ENCODE data around the gene DCLK3. TPM values are rescaled to one million over a fixed set of nuclear protein-coding genes. Genes with fewer than 3 reads are reported as not detected.

The DCLK3 gene
- total and polyA plus RNA-seq, 2 donors (not counting 1 experiment from before 2014, with no cell fraction given), result not detected

- TF ChIP-seq EZH2 (IDR thresholded peaks at IDR 0.05; ENCODE audit: low read length, missing control alignments), result no peak
- TF ChIP-seq CTCF (conservative IDR thresholded peaks at IDR 0.05 in 1 of 2, IDR thresholded peaks at IDR 0.05 in 1 of 2; ENCODE audit: low read depth in 1 of 2, low read length in 2 of 2), result no peak
These were observed 75.5 kb downstream of the DCLK3 start for GRCh38 chr3:36688815-36689214.

GRCh38 chr3:36686516-36686915 is 77.8 kb downstream of the DCLK3 start:
- H4K20me1 ChIP-seq (ENCODE audit: control insufficient read depth, extremely low read depth, insufficient read depth, low read length), result no peaks in the 10 kb centered on the region
- H3K36me3 ChIP-seq (ENCODE audit: control insufficient read depth, insufficient read depth, low read length), result no peaks in the 10 kb centered on the region
- H3K4me2 ChIP-seq (ENCODE audit: extremely low read depth, insufficient read depth, low read length), result no peak overlapping the region
- H3K27ac ChIP-seq (ENCODE audit: insufficient read depth, low read length), result no peak overlapping the region
- DNase-seq (ENCODE audit: low read depth in 2 of 2), result no peak
- no peaks in the 10 kb centered on the region for H3K79me2 ChIP-seq (ENCODE audit: control insufficient read depth, insufficient read depth, low read length)
- no peak overlapping the region for H3K9ac ChIP-seq (ENCODE audit: insufficient read depth, low read length)
- no peaks in the 10 kb centered on the region for H3K27me3 ChIP-seq (ENCODE audit: control insufficient read depth, insufficient read depth, low read length)
- H3K4me1 ChIP-seq (ENCODE audit: control insufficient read depth, extremely low read depth, insufficient read depth, low read length), result no peaks in the 10 kb centered on the region
- H3K4me3 ChIP-seq (replicated peaks in 1 of 4; ENCODE audit: control extremely low read depth in 1 of 4, insufficient read depth in 1 of 4, low read depth in 3 of 4, low read length in 4 of 4), result no peak overlapping the region
- H2AFZ ChIP-seq (ENCODE audit: low read length), result no peak overlapping the region
- TF ChIP-seq EZH2 (IDR thresholded peaks at IDR 0.05; ENCODE audit: low read length, missing control alignments), result no peak
- TF ChIP-seq CTCF (conservative IDR thresholded peaks at IDR 0.05 in 1 of 2, IDR thresholded peaks at IDR 0.05 in 1 of 2; ENCODE audit: low read depth in 1 of 2, low read length in 2 of 2), result no peak
- no peaks in the 10 kb centered on the region for H3K9me3 ChIP-seq (ENCODE audit: control insufficient read depth, insufficient read depth, low read depth, low read length)

More at GRCh38 chr3:36688815-36689214, 75.5 kb downstream of the DCLK3 start:
- Histone ChIP-seq H3K27me3 (ENCODE audit: control insufficient read depth, insufficient read depth, low read length) (no peaks in the 10 kb centered on the region), H3K27ac (ENCODE audit: insufficient read depth, low read length) (no peak overlapping the region), H4K20me1 (ENCODE audit: control insufficient read depth, extremely low read depth, insufficient read depth, low read length) (no peaks in the 10 kb centered on the region), H3K9me3 (ENCODE audit: control insufficient read depth, insufficient read depth, low read depth, low read length) (no peaks in the 10 kb centered on the region), H3K4me1 (ENCODE audit: control insufficient read depth, extremely low read depth, insufficient read depth, low read length) (no peaks in the 10 kb centered on the region), H3K36me3 (ENCODE audit: control insufficient read depth, insufficient read depth, low read length) (no peaks in the 10 kb centered on the region), H3K4me2 (ENCODE audit: extremely low read depth, insufficient read depth, low read length) (no peak overlapping the region), H3K4me3 (replicated peaks in 1 of 4; ENCODE audit: control extremely low read depth in 1 of 4, insufficient read depth in 1 of 4, low read depth in 3 of 4, low read length in 4 of 4) (no peak overlapping the region), H3K79me2 (ENCODE audit: control insufficient read depth, insufficient read depth, low read length) (no peaks in the 10 kb centered on the region), H2AFZ (ENCODE audit: low read length) (no peak overlapping the region), H3K9ac (ENCODE audit: insufficient read depth, low read length) (no peak overlapping the region)
- no peak for DNase-seq (ENCODE audit: low read depth in 2 of 2)

- H3K9ac ChIP-seq (ENCODE audit: insufficient read depth, low read length), result no peak overlapping the region
- H3K27ac ChIP-seq (ENCODE audit: insufficient read depth, low read length), result no peak overlapping the region
- no peaks in the 10 kb centered on the region for H4K20me1 ChIP-seq (ENCODE audit: control insufficient read depth, extremely low read depth, insufficient read depth, low read length)
- H3K9me3 ChIP-seq (ENCODE audit: control insufficient read depth, insufficient read depth, low read depth, low read length), result no peaks in the 10 kb centered on the region
- TF ChIP-seq EZH2 (IDR thresholded peaks at IDR 0.05; ENCODE audit: low read length, missing control alignments), result no peak
- DNase-seq (ENCODE audit: low read depth in 2 of 2), result no peak
- H3K27me3 ChIP-seq (ENCODE audit: control insufficient read depth, insufficient read depth, low read length), result no peaks in the 10 kb centered on the region
- no peaks in the 10 kb centered on the region for H3K36me3 ChIP-seq (ENCODE audit: control insufficient read depth, insufficient read depth, low read length)
- no peaks in the 10 kb centered on the region for H3K79me2 ChIP-seq (ENCODE audit: control insufficient read depth, insufficient read depth, low read length)
- H2AFZ ChIP-seq (ENCODE audit: low read length), result no peak overlapping the region
- H3K4me3 ChIP-seq (replicated peaks in 1 of 4; ENCODE audit: control extremely low read depth in 1 of 4, insufficient read depth in 1 of 4, low read depth in 3 of 4, low read length in 4 of 4), result no peak overlapping the region
- peaks cover 4% of the 10 kb centered on the region for H3K4me1 ChIP-seq (ENCODE audit: control insufficient read depth, extremely low read depth, insufficient read depth, low read length)
- H3K4me2 ChIP-seq (ENCODE audit: extremely low read depth, insufficient read depth, low read length), result no peak overlapping the region
These were observed 82.5 kb downstream of the DCLK3 start for GRCh38 chr3:36681867-36682266.

Data from fibroblast of lung (primary cell).